Omental fat pad (tissue), 4 donors: ENCODE measurements around the gene PKDREJ. TPM values are rescaled to one million over a fixed set of nuclear protein-coding genes. Genes with fewer than 3 reads are reported as not detected.

Source experiments
- ATAC-seq: fragments of 150-250 bp; one replicate; pipeline ENCODE4 v1.9.1; 2016; ENCODE audit warnings: mild to moderate bottlenecking, moderate library complexity; ENCODE audit not compliant: low FRiP score
- DNase-seq: peaks from one replicate; pipeline ENCODE4 v3.0.0-alpha.2; 2019; ENCODE audit warnings: low spot score
- total RNA-seq, 4 donors: library from RNA; depleted of rRNA; stranded (reverse); fragments of >200 nt; gene quantifications; one replicate each; pipeline ENCODE4 v1.1.0, GENCODE V29; 2016
- TF ChIP-seq, protein P1 (sequence below), 3 donors: fragments of 450-650 bp; IDR thresholded peaks; one replicate each; pipeline ENCODE4 v1.5.1; 2016 to 2017; ENCODE audit warnings: antibody characterized with exemption in 3 of 3, mild to moderate bottlenecking in 3 of 3, moderate library complexity in 2 of 3

The PKDREJ gene
- total RNA-seq, 4 donors from 2014 or later: 0.09 TPM; not detected in 3

DNA sequence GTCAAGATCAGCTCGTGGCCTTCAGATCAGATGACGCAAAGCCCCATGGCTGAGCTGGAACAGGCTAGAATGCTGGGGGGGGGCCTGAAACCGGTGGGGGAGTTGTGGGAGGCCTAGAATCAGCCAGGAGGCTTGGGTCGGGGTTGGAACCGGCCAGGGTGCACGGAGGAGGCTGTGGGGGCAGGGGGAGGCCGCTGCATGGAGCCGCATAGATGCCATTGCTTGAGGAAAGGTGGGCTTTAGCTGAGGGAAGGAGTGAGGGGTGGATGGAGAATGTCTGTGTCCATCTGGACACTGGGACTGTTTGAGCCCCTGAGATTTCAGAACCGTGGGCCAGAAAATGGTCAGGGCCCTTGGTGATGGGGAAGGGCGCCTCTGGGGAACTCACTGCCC, 38.2 kb downstream of the PKDREJ start:
- TF ChIP-seq, protein P1, sequence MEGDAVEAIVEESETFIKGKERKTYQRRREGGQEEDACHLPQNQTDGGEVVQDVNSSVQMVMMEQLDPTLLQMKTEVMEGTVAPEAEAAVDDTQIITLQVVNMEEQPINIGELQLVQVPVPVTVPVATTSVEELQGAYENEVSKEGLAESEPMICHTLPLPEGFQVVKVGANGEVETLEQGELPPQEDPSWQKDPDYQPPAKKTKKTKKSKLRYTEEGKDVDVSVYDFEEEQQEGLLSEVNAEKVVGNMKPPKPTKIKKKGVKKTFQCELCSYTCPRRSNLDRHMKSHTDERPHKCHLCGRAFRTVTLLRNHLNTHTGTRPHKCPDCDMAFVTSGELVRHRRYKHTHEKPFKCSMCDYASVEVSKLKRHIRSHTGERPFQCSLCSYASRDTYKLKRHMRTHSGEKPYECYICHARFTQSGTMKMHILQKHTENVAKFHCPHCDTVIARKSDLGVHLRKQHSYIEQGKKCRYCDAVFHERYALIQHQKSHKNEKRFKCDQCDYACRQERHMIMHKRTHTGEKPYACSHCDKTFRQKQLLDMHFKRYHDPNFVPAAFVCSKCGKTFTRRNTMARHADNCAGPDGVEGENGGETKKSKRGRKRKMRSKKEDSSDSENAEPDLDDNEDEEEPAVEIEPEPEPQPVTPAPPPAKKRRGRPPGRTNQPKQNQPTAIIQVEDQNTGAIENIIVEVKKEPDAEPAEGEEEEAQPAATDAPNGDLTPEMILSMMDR (IDR thresholded peaks at IDR 0.05): no peak
- ATAC-seq (no peak), DNase-seq (no peak)

- ATAC-seq: no peak
- TF ChIP-seq, protein P1 (IDR thresholded peaks at IDR 0.05): no peak
- DNase-seq: no peak
Measured at GRCh38 chr22:46224044-46224897, 38.9 kb downstream of the PKDREJ start.

GRCh38 chr22:46220921-46221320, 42.2 kb downstream of the PKDREJ start:
- TF ChIP-seq, protein P1 (IDR thresholded peaks at IDR 0.05): no peak
- ATAC-seq: no peak
- no peak for DNase-seq

DNA sequence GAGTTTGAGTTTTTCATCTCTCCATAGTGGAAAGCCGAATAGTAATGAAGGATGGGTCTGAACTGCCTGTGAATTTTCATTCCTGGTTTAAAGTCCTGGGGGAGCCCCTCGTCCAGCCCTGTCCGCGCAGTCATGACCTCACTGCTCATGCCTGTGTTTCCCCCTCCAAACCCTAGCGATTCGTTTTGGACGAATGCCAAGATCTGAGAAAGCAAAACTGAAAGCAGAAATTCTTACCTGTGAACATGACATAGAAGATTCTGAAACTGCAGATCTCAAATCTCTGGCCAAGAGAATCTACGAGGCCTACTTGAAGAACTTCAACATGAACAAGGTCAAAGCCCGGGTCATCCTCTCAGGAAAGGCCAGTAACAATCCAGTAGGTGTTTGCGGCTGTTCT, 43.5 kb downstream of the PKDREJ start:
- TF ChIP-seq, protein P1 (IDR thresholded peaks at IDR 0.05): no peak
- DNase-seq (no peak), ATAC-seq (no peak)

DNA sequence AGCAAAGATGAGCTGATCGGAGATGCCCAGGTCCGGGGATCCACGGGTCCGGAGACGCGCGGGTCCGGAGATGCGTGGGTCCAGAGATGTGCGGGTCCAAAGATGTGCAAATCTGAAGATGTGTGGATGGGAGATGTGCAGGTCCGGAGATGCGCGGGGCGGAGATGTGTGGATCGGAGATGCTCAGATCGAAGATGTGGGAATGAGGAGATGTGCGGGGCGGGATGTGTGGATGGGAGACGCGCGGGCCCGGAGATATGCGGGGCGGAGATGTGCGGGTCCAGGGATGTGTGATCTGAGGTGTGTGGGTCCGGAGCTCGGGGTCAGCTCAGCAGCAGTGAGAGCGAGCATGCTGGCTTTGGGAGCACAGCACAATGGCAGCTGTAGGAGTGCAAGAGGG, 48.5 kb downstream of the PKDREJ start:
- no peak for DNase-seq
- ATAC-seq: no peak
- TF ChIP-seq, protein P1 (IDR thresholded peaks at IDR 0.05): no peak

DNA sequence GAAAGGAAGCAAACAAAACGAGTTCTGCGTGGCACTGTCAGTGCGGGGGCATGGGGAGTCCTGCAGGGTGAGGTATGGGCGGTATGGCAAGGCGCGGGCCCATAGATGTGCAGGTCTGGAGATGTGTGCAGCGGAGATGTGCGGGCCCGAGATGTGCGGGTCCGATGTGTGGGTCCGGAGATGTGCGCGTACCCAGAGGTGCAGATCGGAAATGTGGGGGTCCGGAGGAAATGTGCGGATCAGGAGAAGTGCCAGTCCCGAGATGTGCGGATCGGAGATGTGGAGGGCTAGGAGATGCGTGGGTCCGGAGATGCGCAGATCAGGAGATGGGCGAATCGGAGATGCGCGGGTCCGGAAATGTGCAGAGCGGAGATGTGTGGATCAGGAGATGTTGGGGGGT, 49.0 kb downstream of the PKDREJ start:
- no peak for DNase-seq
- no peak for ATAC-seq
- TF ChIP-seq, protein P1 (IDR thresholded peaks at IDR 0.05): no peak

DNA sequence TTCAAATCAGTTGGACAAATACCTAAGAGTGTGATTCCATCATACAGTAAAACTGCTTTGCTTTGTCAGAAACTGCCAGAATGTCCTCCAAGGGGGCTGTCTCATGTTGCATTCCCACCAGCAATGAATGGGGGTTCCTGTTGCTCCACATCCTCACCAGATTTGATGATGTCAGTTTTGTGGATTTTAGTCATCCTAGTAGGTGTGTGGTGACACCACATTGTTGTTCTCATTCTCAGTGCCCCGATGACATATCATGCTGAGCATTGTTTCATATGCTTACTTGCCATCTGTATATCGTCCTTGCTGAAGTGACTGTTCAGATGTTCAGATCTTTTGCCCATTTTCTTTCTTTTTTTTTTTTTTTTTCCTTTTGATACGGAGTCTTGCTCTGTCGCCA, 50.1 kb downstream of the PKDREJ start:
- ATAC-seq (no peak), DNase-seq (no peak)
- TF ChIP-seq, protein P1 (IDR thresholded peaks at IDR 0.05): no peak
